Measurements from ENCODE around the gene TMEM123. TPM values are rescaled to one million over a fixed set of nuclear protein-coding genes. Genes with fewer than 3 reads are reported as not detected.

TMEM123 gene
- total RNA-seq, 1 experiment from 2014 or later = 73.7 TPM

GRCh38 chr11:102413497-102413896 lies 39.1 kb downstream of the TMEM123 start:
- Histone ChIP-seq H3K4me3 (ENCODE audit: insufficient read depth, low read depth, low read length) (no peak overlapping the region), H3K27me3 (ENCODE audit: control insufficient read depth, insufficient read depth, low read length) (no peaks in the 10 kb centered on the region), H3K36me3 (replicated peaks; ENCODE audit: control insufficient read depth, insufficient read depth, low read length) (no peaks in the 10 kb centered on the region)
- no peak for DNase-seq

- Histone ChIP-seq H3K27me3 (ENCODE audit: control insufficient read depth, insufficient read depth, low read length) (no peaks in the 10 kb centered on the region), H3K36me3 (replicated peaks; ENCODE audit: control insufficient read depth, insufficient read depth, low read length) (no peaks in the 10 kb centered on the region), H3K4me3 (ENCODE audit: insufficient read depth, low read depth, low read length) (no peak overlapping the region)
- no peak for DNase-seq
Observed at GRCh38 chr11:102411142-102411541, 41.4 kb downstream of the TMEM123 start.

- Histone ChIP-seq H3K36me3 (replicated peaks; ENCODE audit: control insufficient read depth, insufficient read depth, low read length) (no peaks in the 10 kb centered on the region), H3K27me3 (ENCODE audit: control insufficient read depth, insufficient read depth, low read length) (no peaks in the 10 kb centered on the region)
- DNase-seq = peak; percentile 14
Observed at GRCh38 chr11:102410382-102410784, 42.2 kb downstream of the TMEM123 start.

GRCh38 chr11:102408339-102408738 lies 44.2 kb downstream of the TMEM123 start:
- no peak for DNase-seq
- Histone ChIP-seq H3K4me3 (ENCODE audit: insufficient read depth, low read depth, low read length) (no peak overlapping the region), H3K36me3 (replicated peaks; ENCODE audit: control insufficient read depth, insufficient read depth, low read length) (no peaks in the 10 kb centered on the region; the same call in 1 of the 2 replicates), H3K27me3 (ENCODE audit: control insufficient read depth, insufficient read depth, low read length) (no peaks in the 10 kb centered on the region)

More at GRCh38 chr11:102410382-102410784, 42.2 kb downstream of the TMEM123 start:
- H3K4me3 ChIP-seq (ENCODE audit: insufficient read depth, low read depth, low read length) = no peak overlapping the region

- Histone ChIP-seq H3K27me3 (ENCODE audit: control insufficient read depth, insufficient read depth, low read length) (no peaks in the 10 kb centered on the region), H3K36me3 (replicated peaks; ENCODE audit: control insufficient read depth, insufficient read depth, low read length) (no peaks in the 10 kb centered on the region; the same call in 1 of the 2 replicates), H3K4me3 (ENCODE audit: insufficient read depth, low read depth, low read length) (no peak overlapping the region)
- DNase-seq = no peak
Observed at GRCh38 chr11:102407901-102408300, 44.7 kb downstream of the TMEM123 start.

- H3K36me3 ChIP-seq (replicated peaks; ENCODE audit: control insufficient read depth, insufficient read depth, low read length) = no peaks in the 10 kb centered on the region; the same call in 1 of the 2 replicates
- no peak for DNase-seq
- no peaks in the 10 kb centered on the region for H3K27me3 ChIP-seq (ENCODE audit: control insufficient read depth, insufficient read depth, low read length)
- H3K4me3 ChIP-seq (ENCODE audit: insufficient read depth, low read depth, low read length) = no peak overlapping the region
Observed at GRCh38 chr11:102406099-102406498, 46.5 kb downstream of the TMEM123 start.

- Histone ChIP-seq H3K36me3 (replicated peaks; ENCODE audit: control insufficient read depth, insufficient read depth, low read length) (no peaks in the 10 kb centered on the region; the same call in 1 of the 2 replicates), H3K4me3 (ENCODE audit: insufficient read depth, low read depth, low read length) (no peak overlapping the region), H3K27me3 (ENCODE audit: control insufficient read depth, insufficient read depth, low read length) (no peaks in the 10 kb centered on the region)
- no peak for DNase-seq
Observed at GRCh38 chr11:102405501-102405900, 47.1 kb downstream of the TMEM123 start.

- Histone ChIP-seq H3K4me3 (ENCODE audit: insufficient read depth, low read depth, low read length) (no peak overlapping the region), H3K36me3 (replicated peaks; ENCODE audit: control insufficient read depth, insufficient read depth, low read length) (no peaks in the 10 kb centered on the region; the same call in 1 of the 2 replicates), H3K27me3 (ENCODE audit: control insufficient read depth, insufficient read depth, low read length) (no peaks in the 10 kb centered on the region)
- DNase-seq = no peak
Observed at GRCh38 chr11:102402548-102402947, 50.0 kb downstream of the TMEM123 start.

- no peaks in the 10 kb centered on the region; the same call in 1 of the 2 replicates for H3K36me3 ChIP-seq (replicated peaks; ENCODE audit: control insufficient read depth, insufficient read depth, low read length)
- DNase-seq = no peak
- no peaks in the 10 kb centered on the region for H3K27me3 ChIP-seq (ENCODE audit: control insufficient read depth, insufficient read depth, low read length)
- H3K4me3 ChIP-seq (ENCODE audit: insufficient read depth, low read depth, low read length) = no peak overlapping the region
Observed at GRCh38 chr11:102401905-102402304, 50.7 kb downstream of the TMEM123 start.

- Histone ChIP-seq H3K27me3 (ENCODE audit: control insufficient read depth, insufficient read depth, low read length) (no peaks in the 10 kb centered on the region), H3K4me3 (ENCODE audit: insufficient read depth, low read depth, low read length) (no peak overlapping the region), H3K36me3 (replicated peaks; ENCODE audit: control insufficient read depth, insufficient read depth, low read length) (no peaks in the 10 kb centered on the region; the same call in 1 of the 2 replicates)
- no peak for DNase-seq
Observed at GRCh38 chr11:102400603-102401002, 52.0 kb downstream of the TMEM123 start.

- DNase-seq = no peak
- no peak overlapping the region for H3K4me3 ChIP-seq (ENCODE audit: insufficient read depth, low read depth, low read length)
- H3K36me3 ChIP-seq (replicated peaks; ENCODE audit: control insufficient read depth, insufficient read depth, low read length) = no peaks in the 10 kb centered on the region; the same call in none of the 2 replicates
- H3K27me3 ChIP-seq (ENCODE audit: control insufficient read depth, insufficient read depth, low read length) = no peaks in the 10 kb centered on the region
Observed at GRCh38 chr11:102399189-102399588, 53.4 kb downstream of the TMEM123 start.

GRCh38 chr11:102398297-102398696 lies 54.3 kb downstream of the TMEM123 start:
- H3K4me3 ChIP-seq (ENCODE audit: insufficient read depth, low read depth, low read length) = no peak overlapping the region
- no peak for DNase-seq
- H3K27me3 ChIP-seq (ENCODE audit: control insufficient read depth, insufficient read depth, low read length) = no peaks in the 10 kb centered on the region
- no peaks in the 10 kb centered on the region; the same call in none of the 2 replicates for H3K36me3 ChIP-seq (replicated peaks; ENCODE audit: control insufficient read depth, insufficient read depth, low read length)

- H3K27me3 ChIP-seq (ENCODE audit: control insufficient read depth, insufficient read depth, low read length) = no peaks in the 10 kb centered on the region
- H3K36me3 ChIP-seq (replicated peaks; ENCODE audit: control insufficient read depth, insufficient read depth, low read length) = no peaks in the 10 kb centered on the region; the same call in none of the 2 replicates
- H3K4me3 ChIP-seq (ENCODE audit: insufficient read depth, low read depth, low read length) = no peak overlapping the region
- no peak for DNase-seq
Observed at GRCh38 chr11:102396708-102397563, 55.6 kb downstream of the TMEM123 start.

GRCh38 chr11:102395720-102396393 lies 56.7 kb downstream of the TMEM123 start:
- DNase-seq = no peak
- no peak overlapping the region for H3K4me3 ChIP-seq (ENCODE audit: insufficient read depth, low read depth, low read length)
- no peaks in the 10 kb centered on the region; the same call in none of the 2 replicates for H3K36me3 ChIP-seq (replicated peaks; ENCODE audit: control insufficient read depth, insufficient read depth, low read length)

GRCh38 chr11:102393272-102393730 lies 59.3 kb downstream of the TMEM123 start:
- Histone ChIP-seq H3K36me3 (replicated peaks; ENCODE audit: control insufficient read depth, insufficient read depth, low read length) (peaks cover 2% of the 10 kb centered on the region), H3K27me3 (ENCODE audit: control insufficient read depth, insufficient read depth, low read length) (no peaks in the 10 kb centered on the region), H3K4me3 (ENCODE audit: insufficient read depth, low read depth, low read length) (no peak overlapping the region)
- DNase-seq = no peak

More at GRCh38 chr11:102395720-102396393, 56.7 kb downstream of the TMEM123 start:
- no peaks in the 10 kb centered on the region for H3K27me3 ChIP-seq (ENCODE audit: control insufficient read depth, insufficient read depth, low read length)

Data from H7 (cell line).